Lower leg skin (tissue), 4 donors: ENCODE data around the gene BMP8B. TPM values are rescaled to one million over a fixed set of nuclear protein-coding genes. Genes with fewer than 3 reads are reported as not detected.
"Not testable (repeated sequence)": the region's sequence is repeated elsewhere in the genome, so short reads cannot be mapped to it uniquely, and the experiment has no call there.

Experiments
- DNase-seq, 2 donors: peaks; one replicate each; pipeline ENCODE4 v3.0.0-alpha.2; 2019; ENCODE audit warnings: low spot score in 2 of 2
- H3K4me3 ChIP-seq: fragments of 200-600 bp; sonication (generic); 2 replicates; pipeline ENCODE4 v1.5.1; 2017; ENCODE audit warnings: mild to moderate bottlenecking, low read depth; ENCODE audit not compliant: poor library complexity, severe bottlenecking
- POLR2A ChIP-seq, 2 donors: fragments of 450-650 bp; IDR thresholded peaks; one replicate each; pipeline ENCODE4 v1.6.1; 2016 to 2017; ENCODE audit warnings: antibody characterized with exemption in 2 of 2, mild to moderate bottlenecking in 1 of 2, moderate library complexity in 1 of 2
- WGBS, 2 donors: methylation state at CpG; one replicate each; pipeline ENCODE4 v1.1.5; 2018; 5-methylcytosine and 5-hydroxymethylcytosine counted together
- intact Hi-C: fragments of 100-400 bp; cut with DNase I; formaldehyde crosslinking; loops from one replicate; pipeline ENCODE4 v1.15.0; 2023; ENCODE audit warnings: low total_unique reads
- total RNA-seq, 4 donors: library from RNA; depleted of rRNA; stranded (reverse); fragments of >200 nt; gene quantifications; one replicate each; pipeline ENCODE4 v1.1.0, GENCODE V29; 2016
- TF ChIP-seq, protein P1 (sequence below), 3 donors: fragments of 450-650 bp; IDR thresholded peaks; one replicate each; pipeline ENCODE4 v1.5.1; 2016; ENCODE audit warnings: antibody characterized with exemption in 3 of 3, mild to moderate bottlenecking in 3 of 3, moderate library complexity in 2 of 3

The BMP8B gene
- total RNA-seq, 4 donors from 2014 or later, result 1.1 to 2.2 (median 1.5) TPM

DNA sequence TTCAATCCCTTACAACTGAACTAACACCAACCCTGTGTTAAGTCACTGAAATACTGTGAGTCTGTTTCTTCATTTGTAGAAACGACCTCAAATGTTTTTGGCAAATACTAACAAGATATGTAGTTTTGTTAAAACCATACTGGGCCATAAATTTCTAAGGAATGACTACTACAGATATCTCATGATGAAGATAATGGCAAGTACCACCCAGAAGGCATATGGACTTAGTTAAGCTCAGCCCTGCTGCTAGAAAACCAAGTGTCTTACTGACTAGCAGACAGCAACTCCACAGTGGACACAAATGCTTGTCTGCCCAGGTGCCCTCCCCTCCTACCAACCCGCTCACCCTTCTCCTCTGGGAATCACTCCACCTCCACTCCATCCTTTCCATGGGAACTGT, 44.5 kb upstream of the BMP8B start:
- WGBS, 2 donors, result 59 to 67% methylated on average over 2 of the region's 2 CpGs

DNA sequence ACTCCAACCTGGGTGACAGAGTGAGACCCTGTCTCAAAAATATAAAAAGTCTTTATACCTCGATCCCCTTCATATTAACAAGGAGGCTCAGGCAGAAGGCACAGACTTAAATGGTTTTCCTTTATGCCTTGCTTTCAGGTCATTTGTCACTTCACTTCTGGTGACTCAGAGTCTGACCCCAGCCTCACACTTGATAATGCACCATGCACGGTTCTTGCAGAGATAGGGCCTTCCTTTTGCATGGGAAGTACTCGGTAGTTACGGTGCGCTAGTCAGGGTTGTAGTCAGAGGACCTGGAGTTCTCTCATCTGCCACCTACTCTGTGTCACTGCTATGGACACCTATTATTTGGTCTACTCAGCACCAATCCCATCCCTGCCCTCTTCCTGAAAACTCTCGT, 43.6 kb upstream of the BMP8B start:
- intact Hi-C loops, result no loop called here
- DNase-seq, result no peak
- no peak overlapping the region for H3K4me3 ChIP-seq
- TF ChIP-seq POLR2A (IDR thresholded peaks at IDR 0.05), result no peak
- TF ChIP-seq, protein P1, sequence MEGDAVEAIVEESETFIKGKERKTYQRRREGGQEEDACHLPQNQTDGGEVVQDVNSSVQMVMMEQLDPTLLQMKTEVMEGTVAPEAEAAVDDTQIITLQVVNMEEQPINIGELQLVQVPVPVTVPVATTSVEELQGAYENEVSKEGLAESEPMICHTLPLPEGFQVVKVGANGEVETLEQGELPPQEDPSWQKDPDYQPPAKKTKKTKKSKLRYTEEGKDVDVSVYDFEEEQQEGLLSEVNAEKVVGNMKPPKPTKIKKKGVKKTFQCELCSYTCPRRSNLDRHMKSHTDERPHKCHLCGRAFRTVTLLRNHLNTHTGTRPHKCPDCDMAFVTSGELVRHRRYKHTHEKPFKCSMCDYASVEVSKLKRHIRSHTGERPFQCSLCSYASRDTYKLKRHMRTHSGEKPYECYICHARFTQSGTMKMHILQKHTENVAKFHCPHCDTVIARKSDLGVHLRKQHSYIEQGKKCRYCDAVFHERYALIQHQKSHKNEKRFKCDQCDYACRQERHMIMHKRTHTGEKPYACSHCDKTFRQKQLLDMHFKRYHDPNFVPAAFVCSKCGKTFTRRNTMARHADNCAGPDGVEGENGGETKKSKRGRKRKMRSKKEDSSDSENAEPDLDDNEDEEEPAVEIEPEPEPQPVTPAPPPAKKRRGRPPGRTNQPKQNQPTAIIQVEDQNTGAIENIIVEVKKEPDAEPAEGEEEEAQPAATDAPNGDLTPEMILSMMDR (IDR thresholded peaks at IDR 0.05), result no peak
- 70 to 83% methylated on average over 6 of the region's 6 CpGs for WGBS, 2 donors

More for the DNA sequence above, 44.5 kb upstream of the BMP8B start:
- intact Hi-C loops, result no loop called here
- TF ChIP-seq, protein P1 (IDR thresholded peaks at IDR 0.05), result no peak
- no peak for TF ChIP-seq POLR2A (IDR thresholded peaks at IDR 0.05)
- DNase-seq, result no peak
- H3K4me3 ChIP-seq, result no peak overlapping the region

DNA sequence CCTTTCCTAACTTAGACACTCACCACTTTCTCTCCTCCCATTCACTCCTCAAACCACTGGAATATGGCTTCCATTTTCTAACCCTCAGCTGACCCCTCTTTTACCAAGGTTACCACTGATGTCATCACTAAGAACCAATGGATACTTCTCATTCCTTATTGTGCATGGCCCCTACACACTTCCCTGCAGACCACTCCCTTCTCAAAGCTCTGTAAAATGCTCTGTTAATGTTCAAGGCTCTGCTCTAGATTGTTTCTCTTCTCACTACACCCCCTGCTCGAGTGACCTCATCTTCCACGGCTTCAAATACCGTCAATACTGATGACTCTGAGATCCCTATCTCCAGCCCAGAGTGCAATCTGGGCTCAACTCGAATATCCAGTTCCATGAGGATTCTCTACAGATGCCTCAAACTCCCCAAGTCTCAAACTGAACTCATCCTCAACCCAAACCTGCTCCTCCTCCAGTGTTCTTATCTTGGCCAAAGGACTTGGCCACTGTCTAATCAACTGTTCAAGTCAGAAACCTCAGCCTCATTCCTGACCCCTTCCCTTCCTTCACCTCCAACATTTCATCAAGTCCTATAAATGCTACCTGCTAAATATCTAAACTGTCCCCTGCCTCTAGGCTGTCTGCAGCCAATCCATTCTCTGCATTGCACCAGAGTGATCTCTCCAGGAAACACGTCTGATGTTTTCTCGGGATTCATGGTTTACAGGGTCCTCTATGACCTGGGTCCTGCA, 41.3 kb upstream of the BMP8B start:
- no peak for TF ChIP-seq POLR2A (IDR thresholded peaks at IDR 0.05)
- no peak overlapping the region for H3K4me3 ChIP-seq
- WGBS, 2 donors, result 33 to 56% methylated on average over 6 of the region's 6 CpGs
- DNase-seq, result no peak
- intact Hi-C loops, result no loop called here

DNA sequence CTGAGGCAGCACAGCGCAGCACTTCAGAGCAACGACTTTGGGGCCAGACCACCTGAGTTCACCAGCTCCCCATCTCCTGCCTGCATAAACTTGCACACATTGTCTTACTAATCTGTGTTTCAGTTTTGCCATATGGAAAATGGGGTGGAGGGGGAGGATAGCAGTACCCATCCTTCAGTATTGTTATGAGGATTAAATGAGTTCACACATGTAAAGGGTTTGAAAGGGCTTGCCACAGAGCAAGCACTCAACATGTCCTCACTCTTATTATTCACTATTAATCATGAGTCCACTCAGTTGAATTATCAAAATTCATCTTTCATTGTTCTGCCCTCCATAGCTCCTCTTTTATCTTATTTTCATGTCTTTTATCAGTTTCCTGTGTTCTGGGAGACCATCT, 40.1 kb upstream of the BMP8B start:
- no peak for TF ChIP-seq POLR2A (IDR thresholded peaks at IDR 0.05)
- TF ChIP-seq, protein P1 (IDR thresholded peaks at IDR 0.05), result no peak
- intact Hi-C loops, result no loop called here
- 67 to 75% methylated on average over 2 of the region's 2 CpGs for WGBS, 2 donors
- no peak overlapping the region for H3K4me3 ChIP-seq
- no peak for DNase-seq

DNA sequence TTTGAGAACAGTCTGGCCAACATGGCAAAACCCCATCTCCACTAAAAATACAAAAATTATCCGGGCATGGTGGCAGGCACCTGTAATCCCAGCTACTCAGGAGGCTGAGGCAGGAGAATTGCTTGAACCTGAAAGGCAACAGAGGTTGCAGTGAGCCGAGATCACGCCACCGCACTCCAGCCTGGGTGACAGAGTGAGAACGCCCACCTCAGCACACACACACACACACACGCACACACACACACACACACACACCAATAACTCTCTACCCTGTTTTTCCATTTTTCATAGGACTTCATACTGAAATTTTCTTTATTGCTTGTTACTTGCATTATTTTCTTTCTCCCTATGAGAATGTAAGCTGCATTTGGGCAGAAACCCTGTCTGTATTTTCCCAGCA, 39.6 kb upstream of the BMP8B start:
- H3K4me3 ChIP-seq, intact Hi-C loops, DNase-seq: not testable (repeated sequence)
- WGBS, 2 donors, result 88 to 93% methylated on average over 6 of the region's 6 CpGs

DNA sequence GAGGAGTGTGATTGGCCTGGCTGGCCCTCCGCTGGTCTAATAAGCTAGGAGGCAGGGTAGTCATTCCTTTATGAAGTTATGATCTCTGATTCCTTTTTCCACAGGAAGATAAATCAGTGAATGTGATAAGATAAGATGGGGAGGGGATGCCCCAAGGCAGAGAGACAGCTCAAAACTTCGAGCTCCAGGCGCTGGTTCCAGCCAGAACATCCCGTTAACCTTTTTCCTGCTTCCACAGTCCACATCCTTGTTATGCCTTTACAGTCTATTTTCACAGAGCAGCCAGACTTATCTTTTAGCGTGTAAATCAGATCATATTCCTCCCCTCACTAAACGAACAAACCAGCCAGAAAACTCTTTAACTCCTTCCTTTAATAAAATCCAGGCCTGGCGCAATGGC, 38.5 kb upstream of the BMP8B start:
- intact Hi-C loops, result no loop called here

More for the DNA sequence above, 38.5 kb upstream of the BMP8B start:
- no peak overlapping the region for H3K4me3 ChIP-seq
- WGBS, 2 donors, result 55 to 56% methylated on average over 7 of the region's 7 CpGs
- TF ChIP-seq, protein P1 (IDR thresholded peaks at IDR 0.05), result no peak
- TF ChIP-seq POLR2A (IDR thresholded peaks at IDR 0.05), result no peak
- DNase-seq, result no peak
